Tibial artery (tissue), 4 donors: ENCODE data around the gene CNGA3.

Experiments
- DNase-seq, 2 donors: peaks; one replicate each; pipeline ENCODE4 v3.0.0-alpha.2; 2019
- H3K27ac ChIP-seq, 2 donors: fragments of 200-600 bp; sonication (generic) in 1 of 2; 1 replicate in 1 of 2; 2 replicates in 1 of 2; pipeline ENCODE4 v1.5.1; 2018 to 2019; ENCODE audit warnings: mild to moderate bottlenecking in 1 of 2
- H3K27me3 ChIP-seq, 2 donors: fragments of 200-600 bp; sonication (generic) in 1 of 2; one replicate each; pipeline versions ENCODE4 v1.5.1 to v1.6.0; 2016 to 2019
- H3K36me3 ChIP-seq, 3 donors: fragments of 200-600 bp; sonication (generic) in 2 of 3; one replicate each; pipeline ENCODE4 v1.5.1; 2016 to 2019; ENCODE audit warnings: mild to moderate bottlenecking in 2 of 3
- H3K4me1 ChIP-seq, 4 donors: fragments of 200-600 bp; sonication (generic) in 2 of 4; 1 replicate in 3 of 4; 2 replicates in 1 of 4; pipeline ENCODE4 v1.5.1; 2016 to 2019
- H3K4me3 ChIP-seq, 2 donors: fragments of 200-600 bp; sonication (generic) in 1 of 2; 1 replicate in 1 of 2; 2 replicates in 1 of 2; pipeline ENCODE4 v1.5.1; 2018 to 2019; ENCODE audit warnings: mild to moderate bottlenecking in 2 of 2
- H3K9me3 ChIP-seq, 3 donors: fragments of 200-600 bp; sonication (generic) in 1 of 3; one replicate each; pipeline ENCODE4 v1.5.1; 2016 to 2019
- CTCF ChIP-seq, 2 experiments: fragments of 200-600 bp in 1 of 2; fragments of 450-650 bp in 1 of 2; IDR thresholded peaks; one replicate each; pipeline ENCODE4 v1.5.1; 2017 to 2019; ENCODE audit warnings: antibody characterized with exemption in 2 of 2, mild to moderate bottlenecking in 1 of 2, moderate library complexity in 1 of 2
- intact Hi-C: fragments of 100-400 bp; cut with DNase I; formaldehyde crosslinking; loops from one replicate; pipeline ENCODE4 v1.15.0; 2023; ENCODE audit warnings: low total_unique reads

The CNGA3 gene

GRCh38 chr2:98332989-98333388 lies 13.3 kb upstream of the CNGA3 start:
- no peak for DNase-seq
- Histone ChIP-seq H3K36me3 (no peaks in the 10 kb centered on the region), H3K27me3 (no peaks in the 10 kb centered on the region), H3K9me3 (peaks cover 0 to 4% (median 0%) of the 10 kb centered on the region in 3 donors), H3K27ac (no peak overlapping the region), H3K4me3 (no peak overlapping the region), H3K4me1 (peaks cover 0 to 15% (median 1%) of the 10 kb centered on the region in 4 donors)
- intact Hi-C loops = no loop called here
- TF ChIP-seq CTCF (IDR thresholded peaks at IDR 0.05) = no peak

- peaks cover 0 to 11% (median 4%) of the 10 kb centered on the region in 3 donors for H3K9me3 ChIP-seq
- H3K36me3 ChIP-seq = no peaks in the 10 kb centered on the region
- H3K27me3 ChIP-seq = no peaks in the 10 kb centered on the region
- no peak for DNase-seq
- no peak overlapping the region for H3K4me3 ChIP-seq
- H3K4me1 ChIP-seq = peaks cover 0 to 15% (median 1%) of the 10 kb centered on the region in 4 donors
- no peak overlapping the region for H3K27ac ChIP-seq
- intact Hi-C loops = no loop called here
- no peak for TF ChIP-seq CTCF (IDR thresholded peaks at IDR 0.05)
Measured at GRCh38 chr2:98333922-98334321, 12.3 kb upstream of the CNGA3 start.

- intact Hi-C loops = no loop called here
Measured at GRCh38 chr2:98334439-98335078, 11.7 kb upstream of the CNGA3 start.

GRCh38 chr2:98335271-98335670 lies 11.0 kb upstream of the CNGA3 start:
- Histone ChIP-seq H3K9me3 (peaks cover 0 to 11% (median 4%) of the 10 kb centered on the region in 3 donors), H3K27me3 (peaks cover 0 to 6% of the 10 kb centered on the region in 2 donors), H3K4me3 (no peak overlapping the region), H3K36me3 (no peaks in the 10 kb centered on the region), H3K27ac (no peak overlapping the region), H3K4me1 (peaks cover 0 to 15% (median 1%) of the 10 kb centered on the region in 4 donors)
- no peak for TF ChIP-seq CTCF (IDR thresholded peaks at IDR 0.05)
- no peak for DNase-seq
- intact Hi-C loops = no loop called here

More at GRCh38 chr2:98334439-98335078, 11.7 kb upstream of the CNGA3 start:
- Histone ChIP-seq H3K36me3 (no peaks in the 10 kb centered on the region), H3K4me3 (no peak overlapping the region), H3K4me1 (peaks cover 0 to 15% (median 1%) of the 10 kb centered on the region in 4 donors), H3K27me3 (peaks cover 0 to 3% of the 10 kb centered on the region in 2 donors), H3K9me3 (peaks cover 0 to 11% (median 4%) of the 10 kb centered on the region in 3 donors), H3K27ac (no peak overlapping the region)
- TF ChIP-seq CTCF (IDR thresholded peaks at IDR 0.05) = no peak
- DNase-seq = no peak

- Histone ChIP-seq H3K4me3 (no peak overlapping the region), H3K36me3 (no peaks in the 10 kb centered on the region), H3K27ac (no peak overlapping the region), H3K27me3 (peaks cover 0 to 15% of the 10 kb centered on the region in 2 donors), H3K9me3 (peaks cover 0 to 11% (median 4%) of the 10 kb centered on the region in 3 donors), H3K4me1 (peaks cover 0 to 2% (median 1%) of the 10 kb centered on the region in 4 donors)
- intact Hi-C loops = no loop called here
- DNase-seq = no peak
- no peak for TF ChIP-seq CTCF (IDR thresholded peaks at IDR 0.05)
Measured at GRCh38 chr2:98341241-98341640, 5.0 kb upstream of the CNGA3 start.
